ENCODE results near the gene DCDC2B.
"Not testable (repeated sequence)": the region's sequence is repeated elsewhere in the genome, so short reads cannot be mapped to it uniquely, and the experiment has no call there.

The DCDC2B gene

GRCh38 chr1:32208891-32209328 lies at the start of gene DCDC2B:
Gene DCDC2B (plus strand): TSS chr1:32209089. CDS start chr1:32209094, 5 bp downstream.
- H3K27ac ChIP-seq = no peak within 1 kb of the TSS
- no peak for DNase-seq (ENCODE audit: low read depth, low spot score)

GRCh38 chr1:32159189-32159588 lies 49.7 kb upstream of the DCDC2B start:
- DNase-seq (ENCODE audit: low read depth, low spot score) = no peak
- H3K27ac ChIP-seq = no peak overlapping the region

GRCh38 chr1:32163405-32163804 lies 45.5 kb upstream of the DCDC2B start:
- DNase-seq (ENCODE audit: low read depth, low spot score) = no peak
- no peak overlapping the region for H3K27ac ChIP-seq

GRCh38 chr1:32165633-32166032 lies 43.3 kb upstream of the DCDC2B start:
- DNase-seq (ENCODE audit: low read depth, low spot score); H3K27ac ChIP-seq: not testable (repeated sequence)

- H3K27ac ChIP-seq = no peak overlapping the region
- DNase-seq (ENCODE audit: low read depth, low spot score) = no peak
Measured at GRCh38 chr1:32170991-32171390, 37.9 kb upstream of the DCDC2B start.

- no peak for DNase-seq (ENCODE audit: low read depth, low spot score)
- H3K27ac ChIP-seq = peak overlapping the region; percentile 55
Measured at GRCh38 chr1:32172621-32173245, 36.2 kb upstream of the DCDC2B start.

GRCh38 chr1:32178380-32179192 lies 30.3 kb upstream of the DCDC2B start:
- peak overlapping the region; percentile 88 for H3K27ac ChIP-seq
- DNase-seq (ENCODE audit: low read depth, low spot score) = no peak

GRCh38 chr1:32179193-32179442 lies 29.8 kb upstream of the DCDC2B start:
- H3K27ac ChIP-seq = peak overlapping the region; percentile 88
- DNase-seq (ENCODE audit: low read depth, low spot score) = no peak

GRCh38 chr1:32179443-32180185 lies 29.3 kb upstream of the DCDC2B start, which contains the start of gene TXLNA:
Gene TXLNA (plus strand): TSS chr1:32179675. CDS start chr1:32180346, 671 bp downstream.
- peak within 1 kb of the TSS; percentile 88 for H3K27ac ChIP-seq
- DNase-seq (ENCODE audit: low read depth, low spot score) = no peak

- no peak for DNase-seq (ENCODE audit: low read depth, low spot score)
- peak overlapping the region; percentile 88 for H3K27ac ChIP-seq
Measured at GRCh38 chr1:32180186-32181060, 28.5 kb upstream of the DCDC2B start.

- peak overlapping the region; percentile 88 for H3K27ac ChIP-seq
- DNase-seq (ENCODE audit: low read depth, low spot score) = no peak
Measured at GRCh38 chr1:32181065-32181464, 27.8 kb upstream of the DCDC2B start.

- DNase-seq (ENCODE audit: low read depth, low spot score) = no peak
- H3K27ac ChIP-seq = peak overlapping the region; percentile 88
Measured at GRCh38 chr1:32181563-32181962, 27.3 kb upstream of the DCDC2B start.

GRCh38 chr1:32182060-32182459 lies 26.8 kb upstream of the DCDC2B start:
- no peak for DNase-seq (ENCODE audit: low read depth, low spot score)
- H3K27ac ChIP-seq = no peak overlapping the region

- H3K27ac ChIP-seq = no peak overlapping the region
- DNase-seq (ENCODE audit: low read depth, low spot score) = no peak
Measured at GRCh38 chr1:32184650-32185049, 24.2 kb upstream of the DCDC2B start.

GRCh38 chr1:32186077-32186476 lies 22.8 kb upstream of the DCDC2B start:
- peak overlapping the region; percentile 56 for H3K27ac ChIP-seq
- no peak for DNase-seq (ENCODE audit: low read depth, low spot score)

- no peak for DNase-seq (ENCODE audit: low read depth, low spot score)
- H3K27ac ChIP-seq = peak overlapping the region; percentile 56
Measured at GRCh38 chr1:32186491-32186890, 22.4 kb upstream of the DCDC2B start.

GRCh38 chr1:32187850-32188249 lies 21.0 kb upstream of the DCDC2B start:
- DNase-seq (ENCODE audit: low read depth, low spot score) = no peak
- no peak overlapping the region for H3K27ac ChIP-seq

GRCh38 chr1:32192220-32192948 lies 16.5 kb upstream of the DCDC2B start:
- DNase-seq (ENCODE audit: low read depth, low spot score) = no peak

GRCh38 chr1:32194984-32195383 lies 13.9 kb upstream of the DCDC2B start:
- no peak overlapping the region for H3K27ac ChIP-seq
- DNase-seq (ENCODE audit: low read depth, low spot score) = no peak

More at GRCh38 chr1:32192220-32192948, 16.5 kb upstream of the DCDC2B start:
- H3K27ac ChIP-seq = no peak overlapping the region
